Aorta (tissue), 5 donors: Measurements from ENCODE around the gene RETREG3. TPM values are rescaled to one million over a fixed set of nuclear protein-coding genes. Genes with fewer than 3 reads are reported as not detected.

Experiments used
- ATAC-seq: fragments of 200-7000 bp; cut with Tn5 transposase; one replicate; pipeline ENCODE4 v1.9.1; 2022; ENCODE audit warnings: moderate library complexity; ENCODE audit not compliant: low FRiP score
- DNase-seq, 2 donors: peaks; one replicate each; pipeline ENCODE4 v3.0.0-alpha.2; 2020
- H3K27ac ChIP-seq, 2 donors: one replicate each; pipeline ENCODE4 v1.5.1; 2013; ENCODE audit warnings: low read length in 2 of 2, mild to moderate bottlenecking in 2 of 2, moderate library complexity in 2 of 2, control low read depth in 1 of 2, inconsistent platforms in 1 of 2, low read depth in 1 of 2
- H3K27me3 ChIP-seq, 2 donors: one replicate each; pipeline ENCODE4 v1.6.1; 2013; ENCODE audit warnings: control low read depth in 1 of 2, low read length in 1 of 2, mild to moderate bottlenecking in 1 of 2, moderate library complexity in 1 of 2; ENCODE audit not compliant: insufficient read depth in 2 of 2, control insufficient read depth in 1 of 2
- H3K36me3 ChIP-seq, 2 donors: one replicate each; pipeline ENCODE4 v1.6.1; 2013; ENCODE audit warnings: control low read depth in 1 of 2, low read length in 1 of 2, mild to moderate bottlenecking in 1 of 2; ENCODE audit not compliant: insufficient read depth in 2 of 2, control insufficient read depth in 1 of 2
- H3K4me1 ChIP-seq, 2 donors: one replicate each; pipeline ENCODE4 v1.6.1; 2013; ENCODE audit warnings: low read length in 2 of 2, control low read depth in 1 of 2, mild to moderate bottlenecking in 1 of 2, moderate library complexity in 1 of 2; ENCODE audit not compliant: insufficient read depth in 2 of 2, control insufficient read depth in 1 of 2
- H3K4me3 ChIP-seq, 2 donors: one replicate each; pipeline ENCODE4 v1.5.1; 2013; ENCODE audit warnings: low read length in 2 of 2, control low read depth in 1 of 2, mild to moderate bottlenecking in 1 of 2
- H3K9me3 ChIP-seq: one replicate; pipeline ENCODE4 v1.6.1; 2013; ENCODE audit warnings: mild to moderate bottlenecking, low read length; ENCODE audit not compliant: control insufficient read depth
- WGBS, 2 donors: extraction: QIAGEN DNeasy Blood & Tissue Kit; methylation state at CpG; one replicate each; pipeline ENCODE4 v1.1.7; 2013; 5-methylcytosine and 5-hydroxymethylcytosine counted together
- intact Hi-C, 2 donors: fragments of 100-400 bp; cut with DNase I; formaldehyde crosslinking; loops; one replicate each; pipeline versions ENCODE4 v1.14.2 to v1.15.0; 2022
- polyA plus RNA-seq, 2 donors: library from polyadenylated mRNA; stranded (reverse); fragments of 200-250 nt; gene quantifications; one replicate each; pipeline ENCODE4 v1.2.3, GENCODE V29; 2013
- total RNA-seq, 2 donors: library from RNA; stranded (reverse); fragmentation: NEBNext Ultra II Directional; extraction: Animal tissue kit (Norgen Biotek cat#: 25700); gene quantifications; one replicate each; pipeline ENCODE4 v1.2.1, GENCODE V29; 2021
- donor health status: healthy with polysubstance abuse.
- donor health status: Bipolar disorder and iron deficiency.
- donor health status: DM: no; HTN: no; CAD: no.
- donor health status: DM: no; HTN: no; CAD: no.
- donor health status: DM: yes; HTN: yes; CAD: no.

The RETREG3 gene
- total and polyA plus RNA-seq, 4 donors, result 11.5 to 54.1 (median 35.3) TPM

- H3K4me1 ChIP-seq, result peaks cover 0 to 1% of the 10 kb centered on the region in 2 donors
- H3K27ac ChIP-seq, result no peak overlapping the region
- DNase-seq (no peak), ATAC-seq (no peak)
- no peaks in the 10 kb centered on the region for H3K9me3 ChIP-seq
- H3K4me3 ChIP-seq, result no peak overlapping the region
- WGBS, 2 donors, result 92 to 93% methylated on average over 7 of the region's 7 CpGs
- H3K27me3 ChIP-seq, result no peaks in the 10 kb centered on the region
- intact Hi-C loops, result no loop called here
- H3K36me3 ChIP-seq, result peaks cover 0 to 2% of the 10 kb centered on the region in 2 donors
These were observed 5.9 kb downstream of the RETREG3 start for GRCh38 chr17:42603318-42603717.

GRCh38 chr17:42598905-42599304 lies 10.3 kb downstream of the RETREG3 start:
- DNase-seq (no peak), ATAC-seq (no peak)
- H3K27ac ChIP-seq, result no peak overlapping the region
- H3K27me3 ChIP-seq, result no peaks in the 10 kb centered on the region
- no peak overlapping the region for H3K4me3 ChIP-seq
- H3K9me3 ChIP-seq, result no peaks in the 10 kb centered on the region
- WGBS, 2 donors, result 2 to 3% methylated on average over 2 of the region's 2 CpGs
- H3K4me1 ChIP-seq, result no peaks in the 10 kb centered on the region
- H3K36me3 ChIP-seq, result no peaks in the 10 kb centered on the region
- intact Hi-C loops, result no loop called here

- ATAC-seq, result no peak
- Histone ChIP-seq H3K36me3 (peaks cover 2% of the 10 kb centered on the region in 2 donors), H3K27ac (no peak overlapping the region), H3K4me1 (no peaks in the 10 kb centered on the region), H3K9me3 (no peaks in the 10 kb centered on the region), H3K4me3 (no peak overlapping the region), H3K27me3 (no peaks in the 10 kb centered on the region)
- WGBS, 2 donors, result 75 to 76% methylated on average over 3 of the region's 3 CpGs
- intact Hi-C loops, result no loop called here
- no peak for DNase-seq
These were observed 12.8 kb downstream of the RETREG3 start for GRCh38 chr17:42596386-42596785.

- ATAC-seq, result no peak
- 91% methylated on average over 9 of the region's 9 CpGs for WGBS, 2 donors
- no peak overlapping the region for H3K27ac ChIP-seq
- DNase-seq, result no peak
- H3K4me1 ChIP-seq, result no peaks in the 10 kb centered on the region
- intact Hi-C loops, result no loop called here
- H3K4me3 ChIP-seq, result no peak overlapping the region
- no peaks in the 10 kb centered on the region for H3K9me3 ChIP-seq
- no peaks in the 10 kb centered on the region for H3K27me3 ChIP-seq
- peaks cover 5 to 12% of the 10 kb centered on the region in 2 donors for H3K36me3 ChIP-seq
These were observed 17.8 kb downstream of the RETREG3 start for GRCh38 chr17:42591411-42591810.

- Histone ChIP-seq H3K4me3 (no peak overlapping the region), H3K36me3 (peaks cover 5 to 12% of the 10 kb centered on the region in 2 donors), H3K4me1 (no peaks in the 10 kb centered on the region), H3K9me3 (no peaks in the 10 kb centered on the region), H3K27ac (no peak overlapping the region), H3K27me3 (no peaks in the 10 kb centered on the region)
- DNase-seq (no peak), ATAC-seq (no peak)
- intact Hi-C loops, result no loop called here
- 92 to 99% methylated on average over 2 of the region's 2 CpGs for WGBS, 2 donors
These were observed 18.3 kb downstream of the RETREG3 start for GRCh38 chr17:42590886-42591285.

- no peaks in the 10 kb centered on the region for H3K4me1 ChIP-seq
- no peaks in the 10 kb centered on the region for H3K27me3 ChIP-seq
- 72 to 73% methylated on average over 7 of the region's 7 CpGs for WGBS, 2 donors
- no peaks in the 10 kb centered on the region for H3K9me3 ChIP-seq
- no peak for ATAC-seq
- intact Hi-C loops, result loop anchor here in 1 of 2 donors (10.0 kb wide), 1 partner anchor 178 kb away; the partner anchor contains the start of gene RAMP2
- peaks cover 16 to 21% of the 10 kb centered on the region in 2 donors for H3K36me3 ChIP-seq
- DNase-seq, result no peak
- H3K27ac ChIP-seq, result no peak overlapping the region
- H3K4me3 ChIP-seq, result no peak overlapping the region
These were observed 22.5 kb downstream of the RETREG3 start for GRCh38 chr17:42586514-42587230.

- intact Hi-C loops, result loop anchor here in 1 of 2 donors (10.0 kb wide), 1 partner anchor 179 kb away; the partner anchor contains the start of gene RAMP2
- H3K4me1 ChIP-seq, result no peaks in the 10 kb centered on the region
- H3K9me3 ChIP-seq, result no peaks in the 10 kb centered on the region
- ATAC-seq (no peak), DNase-seq (peak in 1 of 2 donors; percentile 17)
- H3K27ac ChIP-seq, result no peak overlapping the region
- no peaks in the 10 kb centered on the region for H3K27me3 ChIP-seq
- H3K36me3 ChIP-seq, result peaks cover 16 to 22% of the 10 kb centered on the region in 2 donors
- 4 to 6% methylated on average over 1 of the region's 1 CpG for WGBS, 2 donors
- no peak overlapping the region for H3K4me3 ChIP-seq
These were observed 23.8 kb downstream of the RETREG3 start for GRCh38 chr17:42585353-42585752.

GRCh38 chr17:42584880-42585279 lies 24.3 kb downstream of the RETREG3 start:
- WGBS, 2 donors, result 74 to 76% methylated on average over 9 of the region's 9 CpGs
- H3K27me3 ChIP-seq, result no peaks in the 10 kb centered on the region
- no peak overlapping the region for H3K27ac ChIP-seq
- ATAC-seq, result no peak
- H3K36me3 ChIP-seq, result peaks cover 16 to 27% of the 10 kb centered on the region in 2 donors
- intact Hi-C loops, result loop anchor here in 1 of 2 donors (5.0 to 10.0 kb wide), 2 partner anchors 97 to 180 kb away; partner anchors contain the start of genes CCR10, CNTNAP1 and RAMP2
- H3K4me3 ChIP-seq, result no peak overlapping the region
- H3K4me1 ChIP-seq, result no peaks in the 10 kb centered on the region
- H3K9me3 ChIP-seq, result no peaks in the 10 kb centered on the region
- DNase-seq, result peak in 1 of 2 donors; percentile 56

GRCh38 chr17:42581744-42582270 lies 27.4 kb downstream of the RETREG3 start:
- Histone ChIP-seq H3K36me3 (peaks cover 7 to 26% of the 10 kb centered on the region in 2 donors), H3K4me3 (no peak overlapping the region), H3K4me1 (no peaks in the 10 kb centered on the region), H3K27ac (no peak overlapping the region), H3K9me3 (no peaks in the 10 kb centered on the region), H3K27me3 (no peaks in the 10 kb centered on the region)
- DNase-seq (peak in 1 of 2 donors; percentile 67), ATAC-seq (no peak)
- WGBS, 2 donors, result 82 to 85% methylated on average over 10 of the region's 10 CpGs
- intact Hi-C loops, result loop anchor here in 1 of 2 donors (5.0 to 10.0 kb wide), 2 partner anchors 100 to 183 kb away; partner anchors contain the start of genes CCR10, CNTNAP1 and RAMP2
